Liver (tissue), 9 donors: ENCODE results near the gene HOOK1. TPM values are rescaled to one million over a fixed set of nuclear protein-coding genes. Genes with fewer than 3 reads are reported as not detected.

Experiments used
- DNase-seq: peaks from one replicate; pipeline ENCODE4 v3.0.0-alpha.2; 2017; ENCODE audit warnings: low spot score
- H3K27ac ChIP-seq, 2 donors: one replicate each; pipeline ENCODE4 v1.7.0; 2013; ENCODE audit warnings: inconsistent platforms in 2 of 2, low read length in 2 of 2, control low read depth in 1 of 2, low read depth in 1 of 2, mild to moderate bottlenecking in 1 of 2
- H3K27me3 ChIP-seq, 4 donors: one replicate each; pipeline versions ENCODE4 v1.6.1 to v1.7.0; 2013; ENCODE audit warnings: low read length in 3 of 4, inconsistent platforms in 1 of 4, mild to moderate bottlenecking in 1 of 4, moderate library complexity in 1 of 4; ENCODE audit not compliant: control insufficient read depth in 4 of 4, insufficient read depth in 4 of 4
- H3K36me3 ChIP-seq, 4 donors: one replicate each; pipeline versions ENCODE4 v1.6.1 to v1.7.0; 2013; ENCODE audit warnings: low read length in 3 of 4, mild to moderate bottlenecking in 3 of 4, low read depth in 1 of 4, moderate library complexity in 1 of 4; ENCODE audit not compliant: control insufficient read depth in 4 of 4, insufficient read depth in 3 of 4
- H3K4me1 ChIP-seq, 4 donors: one replicate each; pipeline versions ENCODE4 v1.6.1 to v1.7.0; 2013; ENCODE audit warnings: low read length in 3 of 4, mild to moderate bottlenecking in 3 of 4, moderate library complexity in 1 of 4; ENCODE audit not compliant: control insufficient read depth in 4 of 4, insufficient read depth in 4 of 4
- H3K4me3 ChIP-seq, 3 donors: one replicate each; pipeline versions ENCODE4 v1.6.1 to v1.7.0; 2013; ENCODE audit warnings: low read length in 3 of 3, control low read depth in 1 of 3, low read depth in 1 of 3, mild to moderate bottlenecking in 1 of 3
- H3K9ac ChIP-seq, 2 donors: one replicate each; pipeline ENCODE4 v1.7.0; 2013; ENCODE audit warnings: low read length in 2 of 2, mild to moderate bottlenecking in 2 of 2, moderate library complexity in 2 of 2, control low read depth in 1 of 2, low read depth in 1 of 2
- H3K9me3 ChIP-seq, 4 donors: one replicate each; pipeline versions ENCODE4 v1.6.1 to v1.7.0; 2013; ENCODE audit warnings: low read length in 3 of 4; ENCODE audit not compliant: control insufficient read depth in 4 of 4
- ATF3 ChIP-seq: IDR thresholded peaks from 2 replicates; pipeline ENCODE4 v1.6.1; 2016; ENCODE audit warnings: antibody characterized with exemption
- EGR1 ChIP-seq, 2 donors: IDR thresholded peaks; 2 replicates each; pipeline ENCODE4 v1.6.1; 2016 to 2018; ENCODE audit warnings: antibody characterized with exemption in 2 of 2, low read depth in 2 of 2
- FOXA1 ChIP-seq: IDR thresholded peaks from 2 replicates; pipeline ENCODE4 v1.6.1; 2016; ENCODE audit warnings: antibody characterized with exemption
- FOXA2 ChIP-seq: IDR thresholded peaks from 2 replicates; pipeline ENCODE4 v1.6.1; 2016; ENCODE audit warnings: antibody characterized with exemption
- GABPA ChIP-seq, 2 donors: IDR thresholded peaks in 1 of 2; conservative IDR thresholded peaks in 1 of 2; 2 replicates each; pipeline ENCODE4 v1.6.1; 2016; ENCODE audit warnings: antibody characterized with exemption in 2 of 2, mild to moderate bottlenecking in 1 of 2, moderate library complexity in 1 of 2
- HNF4A ChIP-seq, 2 donors: conservative IDR thresholded peaks; 2 replicates each; pipeline ENCODE4 v1.6.1; 2016; ENCODE audit warnings: antibody characterized with exemption in 2 of 2, mild to moderate bottlenecking in 2 of 2
- HNF4G ChIP-seq: IDR thresholded peaks from 2 replicates; pipeline ENCODE4 v1.6.1; 2016; ENCODE audit warnings: antibody characterized with exemption
- JUND ChIP-seq, 2 donors: IDR thresholded peaks; 2 replicates each; pipeline ENCODE4 v1.6.1; 2016; ENCODE audit warnings: antibody characterized with exemption in 2 of 2
- NR2F2 ChIP-seq: IDR thresholded peaks from 2 replicates; pipeline ENCODE4 v1.6.1; 2016; ENCODE audit warnings: antibody characterized with exemption
- RAD21 ChIP-seq, 2 donors: IDR thresholded peaks; 2 replicates each; pipeline ENCODE4 v1.6.1; 2016; ENCODE audit warnings: antibody characterized with exemption in 2 of 2, mild to moderate bottlenecking in 2 of 2
- REST ChIP-seq: IDR thresholded peaks from 2 replicates; pipeline ENCODE4 v1.6.1; 2016; ENCODE audit warnings: antibody characterized with exemption, mild to moderate bottlenecking
- RXRA ChIP-seq, 2 donors: IDR thresholded peaks; 2 replicates each; pipeline ENCODE4 v1.6.1; 2017 to 2018; ENCODE audit warnings: antibody characterized with exemption in 2 of 2, mild to moderate bottlenecking in 1 of 2
- SP1 ChIP-seq: IDR thresholded peaks from 2 replicates; pipeline ENCODE4 v1.6.1; 2018; ENCODE audit warnings: antibody characterized with exemption, mild to moderate bottlenecking
- TAF1 ChIP-seq: conservative IDR thresholded peaks from 2 replicates; pipeline ENCODE4 v1.6.1; 2016; ENCODE audit warnings: antibody characterized with exemption, mild to moderate bottlenecking
- YY1 ChIP-seq: IDR thresholded peaks from 2 replicates; pipeline ENCODE4 v1.6.1; 2016; ENCODE audit warnings: antibody characterized with exemption, mild to moderate bottlenecking
- WGBS: extraction: QIAGEN DNeasy Blood & Tissue Kit; methylation state at CpG from one replicate; pipeline ENCODE4 v1.1.7; 2013; 5-methylcytosine and 5-hydroxymethylcytosine counted together
- polyA plus RNA-seq, 2 donors: library from polyadenylated mRNA; stranded (reverse) in 1 of 2; unstranded in 1 of 2; fragments of 200-250 nt in 1 of 2; fragments of >200 nt in 1 of 2; fragmentation: Nextera tagmentation in 1 of 2; extraction: Ambion mirVana in 1 of 2; gene quantifications; one replicate each; pipeline versions ENCODE4 v1.2.1 to v1.2.3, GENCODE V29; 2013 to 2015
- total RNA-seq, 2 donors: library from RNA; depleted of rRNA; stranded (reverse); fragments of >200 nt; gene quantifications; one replicate each; pipeline ENCODE4 v1.2.3, GENCODE V29; 2014
- TF ChIP-seq, protein P1 (sequence below): IDR thresholded peaks from 2 replicates; pipeline ENCODE4 v1.6.1; 2016; ENCODE audit warnings: antibody characterized with exemption
- TF ChIP-seq, protein P2 (sequence below): IDR thresholded peaks from 2 replicates; pipeline ENCODE4 v1.6.1; 2016; ENCODE audit warnings: antibody characterized with exemption
- TF ChIP-seq, protein P3 (sequence below): fragments of 150-350 bp; IDR thresholded peaks from 2 replicates; pipeline ENCODE4 v1.5.1; 2017; ENCODE audit warnings: improper control_type of control experiment, low read depth, low read length; ENCODE audit not compliant: missing input control
- donor health status: healthy.
- donor health status: healthy.
- donor health status: healthy.
- donor health status: healthy.
- donor health status: healthy.

HOOK1 gene
- total and polyA plus RNA-seq, 4 donors, result 10.3 to 33.4 (median 17.5) TPM

DNA sequence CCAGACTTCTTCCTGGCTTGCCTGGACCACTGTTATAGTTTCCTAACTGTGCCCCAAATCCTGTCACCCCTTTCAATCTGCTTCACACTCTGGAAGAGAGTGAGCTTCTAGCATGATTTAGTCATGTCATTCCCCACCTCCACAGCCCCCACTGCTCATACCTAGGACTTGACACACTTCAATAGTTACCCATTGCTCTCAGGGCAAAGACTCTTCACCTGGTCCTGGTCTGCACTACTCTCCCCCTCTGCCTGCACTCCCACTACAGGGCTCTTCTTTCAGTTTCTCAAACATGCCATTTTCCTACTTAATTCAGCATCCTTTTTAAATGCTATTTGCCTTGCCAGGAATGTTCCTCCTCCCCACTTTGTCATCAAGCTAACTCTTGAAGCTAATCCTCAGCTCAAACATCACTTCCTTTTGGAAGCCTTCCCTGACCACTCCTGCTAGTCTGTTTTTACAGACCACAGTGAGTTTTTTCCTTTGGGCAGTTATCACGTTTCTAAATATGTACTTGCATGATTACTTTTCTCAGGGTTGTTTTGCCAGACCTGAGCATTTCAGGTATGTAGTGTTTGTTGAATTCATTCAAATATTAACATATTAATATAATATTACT is 87.1 kb downstream of the HOOK1 start:
- Histone ChIP-seq H3K9me3 (no peaks in the 10 kb centered on the region), H3K9ac (no peak overlapping the region), H3K36me3 (peaks cover 0 to 11% (median 9%) of the 10 kb centered on the region in 4 donors), H3K27me3 (no peaks in the 10 kb centered on the region), H3K4me1 (peaks cover 0 to 18% (median 2%) of the 10 kb centered on the region in 4 donors), H3K27ac (no peak overlapping the region), H3K4me3 (no peak overlapping the region)
- 33% methylated on average over 1 of the region's 1 CpG for WGBS
- TF ChIP-seq FOXA2 (no peak), GABPA (IDR thresholded peaks at IDR 0.05 in 1 of 2, conservative IDR thresholded peaks at IDR 0.05 in 1 of 2) (no peak)
- TF ChIP-seq, protein P1, sequence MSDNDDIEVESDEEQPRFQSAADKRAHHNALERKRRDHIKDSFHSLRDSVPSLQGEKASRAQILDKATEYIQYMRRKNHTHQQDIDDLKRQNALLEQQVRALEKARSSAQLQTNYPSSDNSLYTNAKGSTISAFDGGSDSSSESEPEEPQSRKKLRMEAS, result no peak
- no peak for DNase-seq

DNA sequence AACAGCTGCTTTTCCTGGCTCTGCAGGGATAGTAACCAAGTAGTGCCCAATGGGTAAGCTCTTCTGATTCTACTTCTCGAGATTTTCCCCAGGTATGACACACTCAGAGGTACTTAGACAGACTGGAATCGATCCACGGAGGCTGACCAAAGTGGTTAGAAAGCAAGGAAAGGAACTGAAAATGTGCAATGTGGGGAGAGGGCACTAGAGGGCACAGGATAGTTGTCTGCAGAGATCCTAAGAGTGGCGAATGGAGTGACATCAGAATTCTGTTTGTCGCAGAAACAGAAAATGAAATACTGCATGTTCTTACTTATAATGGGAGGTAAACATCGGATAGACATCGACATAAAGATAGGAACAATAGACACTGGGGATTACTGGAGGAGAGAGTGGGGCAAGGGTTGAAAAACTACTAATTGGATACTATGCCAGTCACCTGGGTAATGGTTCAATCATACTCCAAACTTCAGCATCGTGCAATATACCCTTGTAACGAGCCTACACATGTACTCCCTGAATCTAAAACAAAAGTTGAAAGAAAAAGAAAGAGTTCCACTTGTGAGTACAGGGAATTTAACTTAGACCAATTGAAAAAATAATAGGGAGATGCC is 88.5 kb downstream of the HOOK1 start:
- Histone ChIP-seq H3K27me3 (no peaks in the 10 kb centered on the region), H3K4me1 (peaks cover 0 to 25% (median 4%) of the 10 kb centered on the region in 4 donors), H3K9ac (peak overlapping the region in 1 of 2 donors; percentile 49), H3K4me3 (no peak overlapping the region), H3K27ac (peak overlapping the region in 1 of 2 donors; percentile 32), H3K9me3 (no peaks in the 10 kb centered on the region), H3K36me3 (peaks cover 0 to 19% (median 15%) of the 10 kb centered on the region in 4 donors)
- TF ChIP-seq HNF4A (conservative IDR thresholded peaks at IDR 0.05), result peak; percentile 12 to 39
- TF ChIP-seq, protein P2, sequence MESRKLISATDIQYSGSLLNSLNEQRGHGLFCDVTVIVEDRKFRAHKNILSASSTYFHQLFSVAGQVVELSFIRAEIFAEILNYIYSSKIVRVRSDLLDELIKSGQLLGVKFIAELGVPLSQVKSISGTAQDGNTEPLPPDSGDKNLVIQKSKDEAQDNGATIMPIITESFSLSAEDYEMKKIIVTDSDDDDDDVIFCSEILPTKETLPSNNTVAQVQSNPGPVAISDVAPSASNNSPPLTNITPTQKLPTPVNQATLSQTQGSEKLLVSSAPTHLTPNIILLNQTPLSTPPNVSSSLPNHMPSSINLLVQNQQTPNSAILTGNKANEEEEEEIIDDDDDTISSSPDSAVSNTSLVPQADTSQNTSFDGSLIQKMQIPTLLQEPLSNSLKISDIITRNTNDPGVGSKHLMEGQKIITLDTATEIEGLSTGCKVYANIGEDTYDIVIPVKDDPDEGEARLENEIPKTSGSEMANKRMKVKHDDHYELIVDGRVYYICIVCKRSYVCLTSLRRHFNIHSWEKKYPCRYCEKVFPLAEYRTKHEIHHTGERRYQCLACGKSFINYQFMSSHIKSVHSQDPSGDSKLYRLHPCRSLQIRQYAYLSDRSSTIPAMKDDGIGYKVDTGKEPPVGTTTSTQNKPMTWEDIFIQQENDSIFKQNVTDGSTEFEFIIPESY, result no peak
- TF ChIP-seq REST, result no peak
- no peak for TF ChIP-seq FOXA2
- TF ChIP-seq NR2F2, result no peak
- no peak for TF ChIP-seq YY1
- TF ChIP-seq, protein P1, result no peak
- TF ChIP-seq RAD21 (IDR thresholded peaks at IDR 0.05), result peak; percentile 92 to 98
- TF ChIP-seq SP1, result no peak
- TF ChIP-seq, protein P3, sequence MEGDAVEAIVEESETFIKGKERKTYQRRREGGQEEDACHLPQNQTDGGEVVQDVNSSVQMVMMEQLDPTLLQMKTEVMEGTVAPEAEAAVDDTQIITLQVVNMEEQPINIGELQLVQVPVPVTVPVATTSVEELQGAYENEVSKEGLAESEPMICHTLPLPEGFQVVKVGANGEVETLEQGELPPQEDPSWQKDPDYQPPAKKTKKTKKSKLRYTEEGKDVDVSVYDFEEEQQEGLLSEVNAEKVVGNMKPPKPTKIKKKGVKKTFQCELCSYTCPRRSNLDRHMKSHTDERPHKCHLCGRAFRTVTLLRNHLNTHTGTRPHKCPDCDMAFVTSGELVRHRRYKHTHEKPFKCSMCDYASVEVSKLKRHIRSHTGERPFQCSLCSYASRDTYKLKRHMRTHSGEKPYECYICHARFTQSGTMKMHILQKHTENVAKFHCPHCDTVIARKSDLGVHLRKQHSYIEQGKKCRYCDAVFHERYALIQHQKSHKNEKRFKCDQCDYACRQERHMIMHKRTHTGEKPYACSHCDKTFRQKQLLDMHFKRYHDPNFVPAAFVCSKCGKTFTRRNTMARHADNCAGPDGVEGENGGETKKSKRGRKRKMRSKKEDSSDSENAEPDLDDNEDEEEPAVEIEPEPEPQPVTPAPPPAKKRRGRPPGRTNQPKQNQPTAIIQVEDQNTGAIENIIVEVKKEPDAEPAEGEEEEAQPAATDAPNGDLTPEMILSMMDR, result peak; percentile 69
- TF ChIP-seq FOXA1, result no peak
- TF ChIP-seq EGR1 (IDR thresholded peaks at IDR 0.05; ENCODE audit: low read depth in 2 of 2), result no peak
- no peak for TF ChIP-seq TAF1
- peak in 1 of 2 donors; percentile 40 for TF ChIP-seq RXRA (IDR thresholded peaks at IDR 0.05)
- TF ChIP-seq JUND (IDR thresholded peaks at IDR 0.05), result peak in 1 of 2 donors; percentile 16
- TF ChIP-seq ATF3, result no peak
- peak; percentile 25 for TF ChIP-seq HNF4G
- no peak for TF ChIP-seq GABPA (IDR thresholded peaks at IDR 0.05 in 1 of 2, conservative IDR thresholded peaks at IDR 0.05 in 1 of 2)
- DNase-seq, result no peak
- WGBS, result 26% methylated on average over 9 of the region's 9 CpGs
